Activated CD4-positive, alpha-beta T cell treated with anti-CD3 and anti-CD28 coated beads, Interleukin-2, Interleukin-6, amounts not matched to agents 100 ng/mL and 50 ng/mL, durations not matched to agents 16 hours and 8 hours (primary cell): ENCODE data around the gene SKOR1.

ENCODE experiments used
- DNase-seq: peaks from one replicate; pipeline ENCODE4 v3.0.0-alpha.2; 2020

Gene SKOR1

GRCh38 chr15:67796196-67797127, 28.8 kb upstream of the SKOR1 start:
- no peak for DNase-seq

- no peak for DNase-seq
Measured at GRCh38 chr15:67799801-67800205, 25.5 kb upstream of the SKOR1 start.

DNA sequence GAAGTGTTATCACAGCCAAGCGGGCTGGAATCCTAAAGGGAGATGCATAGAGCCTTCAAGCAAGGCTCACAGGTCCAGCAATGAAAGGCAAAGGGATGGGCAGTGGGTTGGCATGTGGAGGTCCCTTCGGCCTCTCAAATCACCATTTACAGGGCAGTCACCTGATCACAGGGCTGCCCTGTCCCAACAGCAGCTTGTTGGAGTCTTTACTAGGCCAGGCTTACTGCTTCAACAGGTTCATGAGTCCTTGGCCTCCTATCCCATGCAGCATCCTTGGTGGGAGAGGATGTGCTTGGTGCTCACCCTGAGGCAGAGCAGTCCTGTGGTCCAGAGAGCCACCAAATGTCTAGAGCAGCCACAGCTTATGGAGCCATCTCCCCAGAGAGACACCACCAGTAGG, 24.2 kb upstream of the SKOR1 start:
- no peak for DNase-seq

DNA sequence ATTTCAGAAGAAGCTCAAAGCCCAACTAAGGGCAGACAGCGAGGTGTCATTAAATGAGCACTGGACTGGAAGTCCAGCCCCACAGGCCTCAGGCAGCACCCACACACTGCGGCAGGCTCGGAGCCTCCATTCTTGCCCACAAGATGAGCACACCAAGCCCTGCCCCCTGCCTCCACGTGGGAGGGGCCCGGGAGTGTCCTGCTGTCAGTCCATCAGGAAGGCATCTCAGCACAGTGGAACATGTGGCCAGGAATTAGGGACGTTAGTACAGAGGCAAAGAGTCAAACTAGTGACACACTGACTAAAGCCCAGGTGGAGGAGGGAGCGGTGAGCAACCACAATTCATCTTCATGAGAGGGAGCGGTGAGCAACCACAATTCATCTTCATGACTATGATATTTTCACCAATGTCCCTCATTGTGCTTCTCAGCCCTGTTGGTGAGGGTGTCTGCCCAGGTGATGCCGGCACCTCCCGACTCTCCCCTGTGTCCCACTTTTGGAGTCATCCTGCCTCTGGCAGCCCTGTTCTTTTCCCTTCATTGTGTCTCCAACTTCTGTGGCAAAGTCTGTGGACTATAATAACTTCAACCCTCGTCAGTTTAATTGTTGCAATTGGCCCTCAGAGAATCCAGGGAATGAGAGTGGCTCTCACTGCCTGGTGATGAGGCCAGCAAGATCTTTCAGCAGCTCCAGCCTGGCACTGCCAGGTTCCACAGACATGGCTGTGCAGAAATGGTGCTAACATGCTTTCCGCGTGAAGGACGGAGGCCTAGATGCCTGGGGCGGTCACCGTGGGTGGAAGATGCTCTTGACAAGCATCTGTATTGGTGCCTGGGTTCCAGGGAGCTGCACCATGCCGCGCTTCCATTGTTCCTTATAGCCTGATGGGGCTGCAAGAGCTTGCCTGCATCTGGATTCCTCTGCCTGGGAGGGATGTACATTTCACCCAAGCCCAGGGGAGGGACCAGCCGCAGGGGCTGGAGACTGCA, 23.1 kb upstream of the SKOR1 start:
- no peak for DNase-seq

- DNase-seq = no peak
Measured at GRCh38 chr15:67803299-67803698, 22.0 kb upstream of the SKOR1 start.

DNA sequence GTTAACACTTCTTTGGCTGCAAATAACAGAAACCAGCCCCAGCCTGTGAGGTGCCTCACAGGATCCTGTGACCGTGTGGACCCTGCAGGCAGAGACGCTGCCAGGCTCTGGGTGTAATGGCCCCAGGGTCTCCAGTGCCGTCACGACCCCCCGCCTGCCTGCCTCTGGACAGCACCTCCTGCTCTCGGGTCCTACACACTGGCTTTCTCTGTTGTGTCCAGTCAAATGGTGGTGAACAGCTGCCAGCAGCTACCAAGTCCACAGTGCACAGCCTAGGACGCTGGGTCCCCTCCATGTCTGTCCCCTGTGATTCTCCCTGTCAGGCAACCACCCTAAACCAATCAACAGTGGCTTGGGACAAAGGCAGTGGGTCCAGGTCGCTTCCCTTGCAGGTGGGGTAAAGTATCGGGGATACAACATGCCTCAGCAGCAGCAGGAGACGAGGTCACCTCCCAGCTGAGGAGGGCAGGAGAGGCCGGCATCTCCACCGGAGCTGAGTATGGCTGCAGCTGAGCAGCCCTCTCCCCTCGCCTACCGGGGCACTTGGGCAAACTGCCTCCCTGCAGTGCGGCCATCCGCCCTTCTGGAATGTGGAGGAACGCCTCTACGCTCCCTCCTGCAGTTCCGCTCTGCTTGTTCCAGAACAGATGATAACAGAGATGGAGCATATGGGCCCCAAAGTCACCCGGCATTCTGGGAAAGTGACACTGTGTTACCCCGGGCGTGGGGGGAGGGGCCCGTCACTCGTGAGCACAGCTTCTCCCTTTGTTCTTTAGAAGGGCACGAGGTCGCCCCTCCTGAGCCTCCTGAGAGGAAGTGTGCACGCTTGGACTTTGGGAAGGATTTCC, 21.1 kb upstream of the SKOR1 start:
- no peak for DNase-seq

GRCh38 chr15:67805008-67805665, 20.2 kb upstream of the SKOR1 start:
- no peak for DNase-seq

- no peak for DNase-seq
Measured at GRCh38 chr15:67805666-67806516, 19.4 kb upstream of the SKOR1 start.

- DNase-seq = no peak
Measured at GRCh38 chr15:67806536-67806935, 18.8 kb upstream of the SKOR1 start.

DNA sequence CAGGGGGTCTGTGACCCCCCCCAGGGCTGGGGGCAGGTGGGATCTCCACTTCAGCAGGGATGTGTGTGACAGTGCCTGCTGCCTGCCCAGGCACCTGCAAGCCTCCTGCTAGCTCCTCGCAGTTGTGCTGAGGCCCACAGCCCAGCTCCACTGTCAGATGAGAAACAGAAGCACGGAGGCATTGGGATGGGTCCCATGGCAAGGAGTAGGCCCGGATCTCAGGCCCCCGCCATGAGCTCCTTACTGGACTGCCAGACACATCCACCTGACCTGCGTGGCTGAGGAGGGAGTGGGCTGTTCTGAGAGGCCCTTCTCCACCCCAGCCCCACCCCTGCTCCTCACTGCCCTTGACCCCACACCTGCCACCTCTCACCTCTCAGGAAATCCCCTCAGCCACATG, 18.2 kb upstream of the SKOR1 start:
- DNase-seq = no peak

- no peak for DNase-seq
Measured at GRCh38 chr15:67807836-67808235, 17.5 kb upstream of the SKOR1 start.

DNA sequence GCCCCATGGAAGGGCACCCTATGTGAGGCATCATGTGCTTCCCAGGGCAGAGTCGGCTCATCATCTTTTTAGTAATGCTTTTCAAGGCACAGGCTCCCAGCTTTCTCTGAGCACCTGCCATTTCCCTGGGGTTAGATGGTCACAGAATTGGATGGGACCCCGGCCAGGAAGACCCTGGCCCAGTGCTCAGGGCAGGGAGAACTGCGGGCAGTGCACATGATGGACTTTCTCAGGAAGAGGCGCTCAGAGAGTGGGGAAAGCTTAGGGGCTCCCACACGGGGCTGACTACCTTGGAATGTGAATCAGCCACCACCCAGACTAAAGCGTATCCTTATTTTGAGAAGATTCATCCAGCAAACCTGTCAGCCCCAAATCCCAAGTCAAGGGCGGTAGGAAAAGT, 16.5 kb upstream of the SKOR1 start:
- DNase-seq = no peak

GRCh38 chr15:67809441-67809840, 15.9 kb upstream of the SKOR1 start:
- no peak for DNase-seq

- no peak for DNase-seq
Measured at GRCh38 chr15:67809866-67810265, 15.4 kb upstream of the SKOR1 start.

- DNase-seq = no peak
Measured at GRCh38 chr15:67812241-67812644, 13.1 kb upstream of the SKOR1 start.

- DNase-seq = no peak
Measured at GRCh38 chr15:67813104-67813634, 12.1 kb upstream of the SKOR1 start.

DNA sequence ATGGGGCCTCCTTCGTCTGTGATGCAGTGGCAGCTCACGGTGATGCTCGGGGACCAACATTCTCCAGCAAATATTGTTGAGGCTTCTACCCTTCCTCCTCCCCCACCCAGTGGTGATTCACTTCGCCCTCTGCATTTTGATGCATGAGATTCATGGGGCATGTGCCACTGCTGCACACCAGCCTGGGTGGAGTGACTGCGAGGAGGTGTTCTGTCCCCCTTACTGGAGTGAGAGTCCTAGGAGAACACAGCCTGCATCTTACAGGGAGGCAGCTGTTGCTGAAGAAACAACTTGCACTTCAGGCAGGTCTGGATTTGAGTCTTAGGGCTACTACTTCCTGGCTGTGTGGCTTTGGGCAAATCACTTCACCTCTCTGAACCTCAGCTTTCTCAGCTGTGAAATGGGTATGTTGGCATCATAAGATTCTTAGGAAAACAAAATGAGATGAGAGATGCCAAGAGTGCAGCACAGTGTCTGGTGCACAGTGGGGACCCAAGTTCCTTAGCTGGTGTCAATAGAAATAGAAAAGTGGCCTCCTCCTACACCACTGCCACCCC, 10.2 kb upstream of the SKOR1 start:
- DNase-seq = no peak

DNA sequence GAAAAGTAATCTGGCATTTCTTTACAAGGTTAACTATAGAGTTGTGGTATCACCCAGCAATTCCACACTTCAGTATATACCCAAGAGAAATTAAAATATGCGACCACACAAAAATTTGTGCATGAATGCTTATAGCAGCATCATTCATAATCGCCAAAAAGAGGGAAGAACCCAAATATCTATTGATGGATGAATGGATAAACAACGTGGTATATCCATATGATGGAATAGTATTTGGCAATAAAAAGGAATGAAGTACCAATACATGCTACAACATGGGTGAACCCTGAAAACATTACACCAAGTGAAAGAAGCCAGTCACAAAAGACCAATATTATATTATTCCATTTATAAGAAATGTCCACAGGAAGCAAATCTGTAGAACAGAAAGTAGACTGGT, 8.6 kb upstream of the SKOR1 start:
- no peak for DNase-seq

GRCh38 chr15:67818464-67818863, 6.8 kb upstream of the SKOR1 start:
- no peak for DNase-seq

DNA sequence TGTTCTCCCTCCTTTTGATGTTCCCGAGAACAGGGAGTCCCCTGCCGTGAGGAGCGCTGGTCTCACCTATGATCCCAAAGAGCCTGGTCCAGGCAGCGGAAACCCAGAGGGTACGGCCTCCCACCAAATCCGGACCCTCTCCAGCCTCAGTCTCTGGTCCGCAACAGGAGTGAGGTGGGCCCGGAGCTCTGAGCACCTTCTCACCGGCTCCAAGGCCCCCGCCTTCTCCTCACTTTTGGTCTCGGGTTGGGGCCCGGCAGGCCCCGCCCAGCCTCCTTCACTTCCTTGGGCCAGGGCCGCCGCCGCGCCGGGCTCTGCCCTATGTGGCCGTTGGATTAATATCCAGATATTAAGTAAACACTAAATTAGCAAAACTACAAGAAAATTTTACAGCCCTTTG, 5.7 kb upstream of the SKOR1 start:
- DNase-seq = no peak
